GM19467 (cell line): ENCODE measurements around the gene ITFG1.
"Not testable (repeated sequence)": the region's sequence is repeated elsewhere in the genome, so short reads cannot be mapped to it uniquely, and the experiment has no call there.

Source experiments
- ATAC-seq: cut with Tn5 transposase; IDR thresholded peaks from one replicate; pipeline ENCODE4 v1.9.1; 2021; ENCODE audit warnings: mild to moderate bottlenecking, moderate library complexity; ENCODE audit not compliant: unreplicated experiment

The ITFG1 gene

GRCh38 chr16:47473792-47474191 is 12.9 kb upstream of the ITFG1 start:
- ATAC-seq: no peak

- ATAC-seq: not testable (repeated sequence)
Observed at GRCh38 chr16:47473004-47473403, 12.1 kb upstream of the ITFG1 start.

- no peak for ATAC-seq
Observed at GRCh38 chr16:47470810-47471209, 9.9 kb upstream of the ITFG1 start.

- ATAC-seq: no peak
Observed at GRCh38 chr16:47470211-47470610, 9.3 kb upstream of the ITFG1 start.

GRCh38 chr16:47469227-47469626 is 8.4 kb upstream of the ITFG1 start:
- no peak for ATAC-seq

GRCh38 chr16:47468070-47468689 is 7.3 kb upstream of the ITFG1 start:
- ATAC-seq: not testable (repeated sequence)

- no peak for ATAC-seq
Observed at GRCh38 chr16:47467501-47467900, 6.6 kb upstream of the ITFG1 start.

- no peak for ATAC-seq
Observed at GRCh38 chr16:47465919-47466630, 5.2 kb upstream of the ITFG1 start.

GRCh38 chr16:47463771-47464624 is 3.1 kb upstream of the ITFG1 start:
- ATAC-seq: no peak

GRCh38 chr16:47461598-47462266 is 869 bp upstream of the ITFG1 start:
- no peak for ATAC-seq

- no peak for ATAC-seq
Observed at GRCh38 chr16:47460359-47460710, 528 bp downstream of the ITFG1 start.

- no peak for ATAC-seq
Observed at GRCh38 chr16:47459603-47460002, 1.3 kb downstream of the ITFG1 start.

- ATAC-seq: no peak
Observed at GRCh38 chr16:47458331-47458730, 2.5 kb downstream of the ITFG1 start.

- no peak for ATAC-seq
Observed at GRCh38 chr16:47449788-47450187, 11.1 kb downstream of the ITFG1 start.

GRCh38 chr16:47448830-47449575 is 11.9 kb downstream of the ITFG1 start:
- ATAC-seq: no peak

- no peak for ATAC-seq
Observed at GRCh38 chr16:47446431-47446830, 14.4 kb downstream of the ITFG1 start.

- ATAC-seq: not testable (repeated sequence)
Observed at GRCh38 chr16:47442884-47443283, 18.0 kb downstream of the ITFG1 start.

GRCh38 chr16:47440066-47440465 is 20.8 kb downstream of the ITFG1 start:
- ATAC-seq: not testable (repeated sequence)

- ATAC-seq: not testable (repeated sequence)
Observed at GRCh38 chr16:47434274-47434673, 26.6 kb downstream of the ITFG1 start.

- ATAC-seq: no peak
Observed at GRCh38 chr16:47431960-47432359, 28.9 kb downstream of the ITFG1 start.

GRCh38 chr16:47426806-47427205 is 34.1 kb downstream of the ITFG1 start:
- ATAC-seq: no peak
